ENCODE results near the gene ASAP2.

DNA sequence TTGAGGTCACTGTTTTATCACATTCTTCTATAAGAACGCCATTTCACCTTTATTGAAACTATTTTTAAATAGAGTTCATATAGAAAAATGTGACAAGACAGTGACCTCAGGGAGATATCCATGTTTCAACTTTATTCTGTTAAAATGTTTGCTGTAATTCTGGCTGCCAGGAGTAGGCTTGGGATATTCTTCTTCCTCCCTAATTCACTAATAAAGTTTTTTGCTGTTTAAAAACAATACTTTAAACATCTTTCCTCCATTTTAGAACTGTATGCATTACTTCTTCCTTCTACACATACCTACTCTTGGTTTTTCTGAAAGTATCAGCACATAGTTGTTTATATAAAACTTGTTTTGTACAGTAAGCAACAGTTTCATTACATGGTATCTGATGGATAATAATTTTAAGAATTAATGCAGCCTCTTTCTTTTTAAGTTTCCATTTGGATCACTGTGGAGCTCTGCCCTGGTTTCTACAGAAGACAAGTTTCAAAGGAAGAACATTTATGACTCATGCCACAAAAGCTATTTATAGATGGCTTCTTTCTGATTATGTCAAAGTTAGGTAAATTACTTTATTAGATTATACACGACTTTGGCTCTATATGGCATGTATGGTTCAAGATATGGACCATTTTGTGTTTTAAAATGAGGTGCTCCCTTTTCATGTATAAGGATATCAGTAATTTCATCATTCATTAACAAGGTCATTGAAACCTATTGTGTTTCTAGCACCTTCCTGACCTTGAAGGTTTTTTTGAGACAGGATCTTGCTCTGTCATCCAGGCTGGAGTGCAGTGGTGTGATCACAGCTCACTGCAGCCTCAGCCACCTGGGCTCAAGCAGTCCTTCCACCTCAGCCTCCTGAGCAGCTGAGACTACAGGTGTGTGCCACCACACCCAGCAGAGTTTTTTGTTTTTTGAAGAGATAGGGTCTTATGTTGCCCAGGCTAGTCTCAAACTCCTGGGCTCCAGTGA, 224.0 kb downstream of the ASAP2 start:
- TF ChIP-seq, protein P1, sequence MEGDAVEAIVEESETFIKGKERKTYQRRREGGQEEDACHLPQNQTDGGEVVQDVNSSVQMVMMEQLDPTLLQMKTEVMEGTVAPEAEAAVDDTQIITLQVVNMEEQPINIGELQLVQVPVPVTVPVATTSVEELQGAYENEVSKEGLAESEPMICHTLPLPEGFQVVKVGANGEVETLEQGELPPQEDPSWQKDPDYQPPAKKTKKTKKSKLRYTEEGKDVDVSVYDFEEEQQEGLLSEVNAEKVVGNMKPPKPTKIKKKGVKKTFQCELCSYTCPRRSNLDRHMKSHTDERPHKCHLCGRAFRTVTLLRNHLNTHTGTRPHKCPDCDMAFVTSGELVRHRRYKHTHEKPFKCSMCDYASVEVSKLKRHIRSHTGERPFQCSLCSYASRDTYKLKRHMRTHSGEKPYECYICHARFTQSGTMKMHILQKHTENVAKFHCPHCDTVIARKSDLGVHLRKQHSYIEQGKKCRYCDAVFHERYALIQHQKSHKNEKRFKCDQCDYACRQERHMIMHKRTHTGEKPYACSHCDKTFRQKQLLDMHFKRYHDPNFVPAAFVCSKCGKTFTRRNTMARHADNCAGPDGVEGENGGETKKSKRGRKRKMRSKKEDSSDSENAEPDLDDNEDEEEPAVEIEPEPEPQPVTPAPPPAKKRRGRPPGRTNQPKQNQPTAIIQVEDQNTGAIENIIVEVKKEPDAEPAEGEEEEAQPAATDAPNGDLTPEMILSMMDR (optimal IDR thresholded peaks at IDR 0.05 in 1 of 3, IDR thresholded peaks at IDR 0.05 in 1 of 3, conservative IDR thresholded peaks at IDR 0.05 in 1 of 3; ENCODE audit: extremely low read depth in 1 of 3, insufficient read depth in 2 of 3, low read length in 3 of 3): no peak
- no peak for TF ChIP-seq EZH2 (IDR thresholded peaks at IDR 0.05; ENCODE audit: low read length)
